MM.1S (cell line): Measurements from ENCODE around the gene UGT1A5.

Source experiments
- DNase-seq: peaks from one replicate; pipeline ENCODE4 v3.0.0-alpha.2; 2015
- H2AFZ ChIP-seq: fragments of 300-600 bp; sonication (generic); 2 replicates; pipeline ENCODE4 v1.6.0; 2016; ENCODE audit warnings: antibody characterized with exemption, low read length
- H3F3A ChIP-seq: fragments of 300-600 bp; sonication (generic); 2 replicates; pipeline ENCODE4 v1.6.1; 2016; ENCODE audit warnings: mild to moderate bottlenecking, antibody characterized with exemption, low read length, moderate library complexity, mixed read lengths; ENCODE audit not compliant: insufficient read depth
- H3K27ac ChIP-seq: fragments of 300-600 bp; sonication (generic); 2 replicates; pipeline ENCODE4 v1.5.1; 2016; ENCODE audit warnings: mild to moderate bottlenecking, low read length
- H3K27me3 ChIP-seq: fragments of 300-600 bp; sonication (generic); replicated peaks from 2 replicates; pipeline ENCODE4 v1.6.0; 2016; ENCODE audit warnings: low read length; ENCODE audit not compliant: insufficient read depth
- H3K36me3 ChIP-seq: fragments of 300-600 bp; sonication (generic); replicated peaks from 2 replicates; pipeline ENCODE4 v1.6.1; 2016; ENCODE audit warnings: mild to moderate bottlenecking, low read length, mixed read lengths; ENCODE audit not compliant: insufficient read depth
- H3K4me1 ChIP-seq: fragments of 300-600 bp; sonication (generic); 2 replicates; pipeline ENCODE4 v1.6.1; 2016; ENCODE audit warnings: low read length, mixed read lengths
- H3K4me2 ChIP-seq: fragments of 300-600 bp; sonication (generic); 2 replicates; pipeline ENCODE4 v1.6.0; 2016; ENCODE audit warnings: low read depth, low read length
- H3K4me3 ChIP-seq: fragments of 300-600 bp; sonication (generic); 2 replicates; pipeline ENCODE4 v1.5.1; 2016; ENCODE audit warnings: low read length, mixed read lengths
- H3K79me2 ChIP-seq: fragments of 300-600 bp; sonication (generic); 2 replicates; pipeline ENCODE4 v1.6.1; 2016; ENCODE audit warnings: mixed run types, low read length, mixed read lengths
- H3K9ac ChIP-seq: fragments of 300-600 bp; sonication (generic); 2 replicates; pipeline ENCODE4 v1.6.1; 2016; ENCODE audit warnings: low read length, mixed read lengths
- H3K9me2 ChIP-seq: fragments of 300-600 bp; sonication (generic); replicated peaks from 2 replicates; pipeline ENCODE4 v1.6.1; 2016; ENCODE audit warnings: mild to moderate bottlenecking, low read length, mixed read lengths; ENCODE audit not compliant: insufficient read depth
- H3K9me3 ChIP-seq: fragments of 300-600 bp; sonication (generic); replicated peaks from 2 replicates; pipeline ENCODE4 v1.6.1; 2016; ENCODE audit warnings: mild to moderate bottlenecking, low read length, mixed read lengths; ENCODE audit not compliant: insufficient read depth
- H4K20me1 ChIP-seq: fragments of 300-600 bp; sonication (generic); 2 replicates; pipeline ENCODE4 v1.6.1; 2016; ENCODE audit warnings: mild to moderate bottlenecking, low read length, moderate library complexity, mixed read lengths; ENCODE audit not compliant: insufficient read depth
- CTCF ChIP-seq: fragments of 300-600 bp; sonication (generic); IDR thresholded peaks from 2 replicates; pipeline ENCODE4 v1.5.1; 2016; ENCODE audit warnings: antibody characterized with exemption, low read length, mixed read lengths
- EZH2 ChIP-seq: fragments of 300-600 bp; sonication (generic); optimal IDR thresholded peaks from 2 replicates; pipeline ENCODE3; 2017; ENCODE audit warnings: low read depth, mild to moderate bottlenecking, antibody characterized with exemption, low read length, mixed read lengths
- EZH2phosphoT487 ChIP-seq: fragments of 300-600 bp; sonication (generic); IDR thresholded peaks from 2 replicates; pipeline ENCODE4 v1.6.1; 2018; ENCODE audit warnings: antibody characterized with exemption, low read length

UGT1A5 gene

GRCh38 chr2:233773854-233774253, 61.1 kb downstream of the UGT1A5 start:
- H3K27ac ChIP-seq = no peak overlapping the region
- H2AFZ ChIP-seq = no peak overlapping the region
- H3K9ac ChIP-seq = no peak overlapping the region
- H3K9me3 ChIP-seq = no peaks in the 10 kb centered on the region
- no peak for DNase-seq
- no peaks in the 10 kb centered on the region for H3K27me3 ChIP-seq
- TF ChIP-seq EZH2 (no peak), EZH2phosphoT487 (no peak), CTCF (no peak)
- H3K4me1 ChIP-seq = no peaks in the 10 kb centered on the region
- no peaks in the 10 kb centered on the region for H4K20me1 ChIP-seq
- H3K36me3 ChIP-seq = no peaks in the 10 kb centered on the region
- H3K9me2 ChIP-seq = no peaks in the 10 kb centered on the region
- H3F3A ChIP-seq = no peaks in the 10 kb centered on the region
- H3K4me3 ChIP-seq = no peak overlapping the region
- H3K79me2 ChIP-seq = no peaks in the 10 kb centered on the region
- H3K4me2 ChIP-seq = no peak overlapping the region

GRCh38 chr2:233775414-233775813, 62.7 kb downstream of the UGT1A5 start:
- no peak for DNase-seq
- H3F3A ChIP-seq = no peaks in the 10 kb centered on the region
- no peaks in the 10 kb centered on the region for H3K36me3 ChIP-seq
- no peaks in the 10 kb centered on the region for H3K4me1 ChIP-seq
- H3K79me2 ChIP-seq = no peaks in the 10 kb centered on the region
- H3K9me2 ChIP-seq = no peaks in the 10 kb centered on the region
- no peak for TF ChIP-seq CTCF
- no peak for TF ChIP-seq EZH2
- no peak for TF ChIP-seq EZH2phosphoT487
- no peak overlapping the region for H2AFZ ChIP-seq
- no peak overlapping the region for H3K27ac ChIP-seq
- no peak overlapping the region for H3K4me2 ChIP-seq
- H3K4me3 ChIP-seq = no peak overlapping the region
- no peak overlapping the region for H3K9ac ChIP-seq
- H3K9me3 ChIP-seq = no peaks in the 10 kb centered on the region
- no peaks in the 10 kb centered on the region for H4K20me1 ChIP-seq
- H3K27me3 ChIP-seq = no peaks in the 10 kb centered on the region

GRCh38 chr2:233778030-233778429, 65.3 kb downstream of the UGT1A5 start, which contains the start of gene MROH2A:
Gene MROH2A (plus strand): TSS chr2:233778330. CDS start chr2:233779359, 1,029 bp downstream.
- no peaks in the 10 kb centered on the region for H3K9me3 ChIP-seq
- no peaks in the 10 kb centered on the region for H3K36me3 ChIP-seq
- no peaks in the 10 kb centered on the region for H3K27me3 ChIP-seq
- no peaks in the 10 kb centered on the region for H4K20me1 ChIP-seq
- H3K4me2 ChIP-seq = no peak within 1 kb of the TSS
- no peaks in the 10 kb centered on the region for H3K79me2 ChIP-seq
- H3K9ac ChIP-seq = no peak within 1 kb of the TSS
- no peak for TF ChIP-seq CTCF
- no peak for TF ChIP-seq EZH2
- TF ChIP-seq EZH2phosphoT487 = no peak
- no peaks in the 10 kb centered on the region for H3K9me2 ChIP-seq
- H3F3A ChIP-seq = no peaks in the 10 kb centered on the region
- H3K4me3 ChIP-seq = no peak within 1 kb of the TSS
- H3K27ac ChIP-seq = no peak within 1 kb of the TSS
- no peak within 1 kb of the TSS for H2AFZ ChIP-seq
- no peaks in the 10 kb centered on the region for H3K4me1 ChIP-seq
- DNase-seq = no peak
